Right lobe of liver (tissue), 4 donors: Measurements from ENCODE around the gene APMAP.

ENCODE experiments used
- CTCF ChIP-seq, 4 donors: fragments of 200-600 bp in 3 of 4; fragments of 450-650 bp in 1 of 4; IDR thresholded peaks; one replicate each; pipeline versions ENCODE4 v1.5.1 to v1.8.0; 2016 to 2022; ENCODE audit warnings: antibody characterized with exemption in 4 of 4, mild to moderate bottlenecking in 2 of 4
- POLR2A ChIP-seq: fragments of 450-650 bp; IDR thresholded peaks from one replicate; pipeline ENCODE4 v1.6.1; 2017; ENCODE audit warnings: antibody characterized with exemption, mild to moderate bottlenecking
- donor health status: DM: no; HTN: no; CAD: no.
- donor health status: DM: no; HTN: no; CAD: no.
- donor health status: DM: no; HTN: yes; CAD: no.

- TF ChIP-seq CTCF (IDR thresholded peaks at IDR 0.05) (no peak), POLR2A (no peak)
These were observed 31.6 kb upstream of the APMAP start for GRCh38 chr20:25024171-25024570.
